HepG2 (cell line): ENCODE measurements around the gene BTK.

Source experiments
- CEBPG ChIP-seq: IDR thresholded peaks from 2 replicates; pipeline ENCODE4 v1.6.1; 2016
- EZH2 ChIP-seq: conservative IDR thresholded peaks from 2 replicates; pipeline ENCODE4 v1.6.1; 2012; ENCODE audit warnings: mild to moderate bottlenecking, low read depth, low read length, moderate library complexity
- STAG1 ChIP-seq: sonication (generic); formaldehyde crosslinking; IDR thresholded peaks from 2 replicates; pipeline ENCODE4 v1.4.0; 2020; ENCODE audit warnings: missing genetic modification reagents
- TCF7L2 ChIP-seq: IDR thresholded peaks from 2 replicates; pipeline ENCODE4 v1.6.1; 2011; ENCODE audit warnings: mild to moderate bottlenecking, low read depth, low read length, moderate library complexity
- TGIF2 ChIP-seq: IDR thresholded peaks from 2 replicates; pipeline ENCODE4 v1.6.1; 2016; ENCODE audit warnings: control low read depth, missing compliant biosample characterization
- YY1 ChIP-seq: IDR thresholded peaks from 2 replicates; pipeline ENCODE4 v1.6.1; 2011; ENCODE audit warnings: low read length, low read depth, moderate library complexity, mild to moderate bottlenecking; ENCODE audit not compliant: insufficient read depth, insufficient replicate concordance
- ZBTB1 ChIP-seq: sonication (generic); formaldehyde crosslinking; IDR thresholded peaks from 2 replicates; pipeline ENCODE4 v1.4.0; 2020; ENCODE audit warnings: missing genetic modification reagents, borderline replicate concordance
- ZNF446 ChIP-seq: sonication (generic); formaldehyde crosslinking; IDR thresholded peaks from 2 replicates; pipeline ENCODE4 v1.5.0; 2020; ENCODE audit warnings: mild to moderate bottlenecking, missing genetic modification reagents

DNA sequence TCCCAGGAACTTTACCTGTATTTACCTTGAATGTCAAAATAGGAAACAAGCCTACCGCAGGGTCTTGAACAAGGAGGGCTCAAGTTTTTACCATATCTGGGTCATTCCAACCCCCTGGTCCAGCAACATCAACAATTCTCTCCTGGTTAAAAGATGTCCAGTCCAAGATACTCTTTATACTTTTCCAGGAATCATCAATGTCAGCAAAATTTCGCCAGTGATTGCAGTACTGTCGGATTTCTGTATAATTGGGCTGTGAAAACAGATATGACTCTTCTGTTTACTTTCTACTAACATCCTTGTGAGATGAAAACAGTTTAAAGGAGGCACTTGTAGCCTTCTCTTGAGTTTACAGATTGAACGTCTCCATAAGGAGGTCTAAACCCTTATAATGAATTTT lies 12.7 kb upstream of the BTK start:
- TF ChIP-seq ZNF446 (CRISPR knock-in tag) (no peak), TCF7L2 (no peak), ZBTB1 (CRISPR knock-in tag) (no peak), EZH2 (no peak), TGIF2 (CRISPR knock-in tag) (no peak), STAG1 (no peak), YY1 (no peak), CEBPG (CRISPR knock-in tag) (no peak)
